HEK293 (cell line): ENCODE measurements around the gene KCNAB2.

Experiments
- BCL11B ChIP-seq: fragments of 450-650 bp; formaldehyde crosslinking; IDR thresholded peaks from 2 replicates; pipeline ENCODE4 v1.5.1; 2016; ENCODE audit warnings: low read depth, missing biosample characterization, missing genetic modification characterization
- BCL6B ChIP-seq: fragments of 450-650 bp; formaldehyde crosslinking; IDR thresholded peaks from 2 replicates; pipeline ENCODE4 v1.5.1; 2017; ENCODE audit warnings: missing biosample characterization, missing genetic modification characterization
- GFI1B ChIP-seq: fragments of 450-650 bp; formaldehyde crosslinking; IDR thresholded peaks from 2 replicates; pipeline ENCODE4 v1.5.1; 2016; ENCODE audit warnings: missing biosample characterization, missing genetic modification characterization
- KLF16 ChIP-seq: fragments of 450-650 bp; formaldehyde crosslinking; IDR thresholded peaks from 2 replicates; pipeline ENCODE4 v1.5.1; 2017; ENCODE audit warnings: missing biosample characterization, missing genetic modification characterization
- SALL2 ChIP-seq: fragments of 450-650 bp; formaldehyde crosslinking; IDR thresholded peaks from 2 replicates; pipeline ENCODE4 v1.5.0; 2017; ENCODE audit warnings: missing biosample characterization, mild to moderate bottlenecking, missing genetic modification characterization, borderline replicate concordance
- ZBTB7A ChIP-seq: fragments of 450-650 bp; formaldehyde crosslinking; IDR thresholded peaks from 2 replicates; pipeline ENCODE4 v1.5.1; 2016; ENCODE audit warnings: low read depth, missing biosample characterization, missing genetic modification characterization
- ZFP3 ChIP-seq: fragments of 450-650 bp; formaldehyde crosslinking; IDR thresholded peaks from 2 replicates; pipeline ENCODE4 v1.5.1; 2016; ENCODE audit warnings: low read depth, missing biosample characterization, missing genetic modification characterization
- ZNF112 ChIP-seq: fragments of 450-650 bp; formaldehyde crosslinking; IDR thresholded peaks from 2 replicates; pipeline ENCODE4 v1.5.0; 2017; ENCODE audit warnings: missing biosample characterization, missing genetic modification characterization
- ZNF133 ChIP-seq: fragments of 450-650 bp; formaldehyde crosslinking; IDR thresholded peaks from 2 replicates; pipeline ENCODE4 v1.5.1; 2016; ENCODE audit warnings: missing biosample characterization, missing genetic modification characterization
- ZNF175 ChIP-seq: fragments of 450-650 bp; formaldehyde crosslinking; IDR thresholded peaks from 2 replicates; pipeline ENCODE4 v1.5.1; 2016; ENCODE audit warnings: missing biosample characterization, missing genetic modification characterization
- ZNF19 ChIP-seq: fragments of 450-650 bp; formaldehyde crosslinking; IDR thresholded peaks from 2 replicates; pipeline ENCODE4; 2016; ENCODE audit warnings: missing biosample characterization, missing genetic modification characterization, low read depth
- ZNF2 ChIP-seq: fragments of 450-650 bp; formaldehyde crosslinking; IDR thresholded peaks from 2 replicates; pipeline ENCODE4 v1.5.1; 2016; ENCODE audit warnings: missing biosample characterization, missing genetic modification characterization
- ZNF366 ChIP-seq: fragments of 450-650 bp; formaldehyde crosslinking; conservative IDR thresholded peaks from 2 replicates; pipeline ENCODE4 v1.5.1; 2016; ENCODE audit warnings: missing biosample characterization, missing genetic modification characterization
- ZNF521 ChIP-seq: fragments of 450-650 bp; formaldehyde crosslinking; IDR thresholded peaks from 2 replicates; pipeline ENCODE4 v1.5.1; 2017; ENCODE audit warnings: missing biosample characterization, mild to moderate bottlenecking, missing genetic modification characterization
- ZNF530 ChIP-seq: fragments of 450-650 bp; formaldehyde crosslinking; IDR thresholded peaks from 2 replicates; pipeline ENCODE4 v1.5.1; 2016; ENCODE audit warnings: low read depth, missing biosample characterization, missing genetic modification characterization
- ZNF548 ChIP-seq: fragments of 450-650 bp; formaldehyde crosslinking; IDR thresholded peaks from 2 replicates; pipeline ENCODE4 v1.5.1; 2016; ENCODE audit warnings: missing biosample characterization, missing genetic modification characterization
- ZNF549 ChIP-seq: fragments of 450-650 bp; IDR thresholded peaks from 2 replicates; pipeline ENCODE4 v1.5.1; 2018; ENCODE audit warnings: missing biosample characterization, missing genetic modification characterization, mild to moderate bottlenecking, inconsistent platforms, moderate library complexity
- ZNF621 ChIP-seq: fragments of 450-650 bp; formaldehyde crosslinking; IDR thresholded peaks from 2 replicates; pipeline ENCODE4 v1.5.1; 2017; ENCODE audit warnings: missing biosample characterization, missing genetic modification characterization
- ZNF624 ChIP-seq: fragments of 450-650 bp; formaldehyde crosslinking; IDR thresholded peaks from 2 replicates; pipeline ENCODE4 v1.5.1; 2017; ENCODE audit warnings: missing biosample characterization, missing genetic modification characterization
- ZNF660 ChIP-seq: fragments of 450-650 bp; IDR thresholded peaks from 2 replicates; pipeline ENCODE4 v1.5.1; 2018; ENCODE audit warnings: missing biosample characterization, mild to moderate bottlenecking, missing genetic modification characterization
- ZNF768 ChIP-seq: fragments of 450-650 bp; formaldehyde crosslinking; IDR thresholded peaks from 2 replicates; pipeline ENCODE4 v1.5.1; 2018; ENCODE audit warnings: missing biosample characterization, mild to moderate bottlenecking, missing genetic modification characterization
- TF ChIP-seq, protein P1 (sequence below): fragments of 450-650 bp; formaldehyde crosslinking; IDR thresholded peaks from 2 replicates; pipeline ENCODE4 v1.5.1; 2016; ENCODE audit warnings: missing biosample characterization, missing genetic modification characterization, borderline replicate concordance
- TF ChIP-seq, protein P2 (sequence below): fragments of 450-650 bp; formaldehyde crosslinking; IDR thresholded peaks from 2 replicates; pipeline ENCODE4 v1.5.1; 2016; ENCODE audit warnings: missing biosample characterization, missing genetic modification characterization, borderline replicate concordance
- TF ChIP-seq, protein P3 (sequence below): fragments of 450-650 bp; formaldehyde crosslinking; IDR thresholded peaks from 2 replicates; pipeline ENCODE4 v1.5.1; 2016; ENCODE audit warnings: missing biosample characterization, missing genetic modification characterization
- TF ChIP-seq, protein P4 (sequence below): fragments of 450-650 bp; formaldehyde crosslinking; IDR thresholded peaks from 2 replicates; pipeline ENCODE4 v1.5.1; 2016; ENCODE audit warnings: missing biosample characterization, missing genetic modification characterization

KCNAB2 gene

DNA sequence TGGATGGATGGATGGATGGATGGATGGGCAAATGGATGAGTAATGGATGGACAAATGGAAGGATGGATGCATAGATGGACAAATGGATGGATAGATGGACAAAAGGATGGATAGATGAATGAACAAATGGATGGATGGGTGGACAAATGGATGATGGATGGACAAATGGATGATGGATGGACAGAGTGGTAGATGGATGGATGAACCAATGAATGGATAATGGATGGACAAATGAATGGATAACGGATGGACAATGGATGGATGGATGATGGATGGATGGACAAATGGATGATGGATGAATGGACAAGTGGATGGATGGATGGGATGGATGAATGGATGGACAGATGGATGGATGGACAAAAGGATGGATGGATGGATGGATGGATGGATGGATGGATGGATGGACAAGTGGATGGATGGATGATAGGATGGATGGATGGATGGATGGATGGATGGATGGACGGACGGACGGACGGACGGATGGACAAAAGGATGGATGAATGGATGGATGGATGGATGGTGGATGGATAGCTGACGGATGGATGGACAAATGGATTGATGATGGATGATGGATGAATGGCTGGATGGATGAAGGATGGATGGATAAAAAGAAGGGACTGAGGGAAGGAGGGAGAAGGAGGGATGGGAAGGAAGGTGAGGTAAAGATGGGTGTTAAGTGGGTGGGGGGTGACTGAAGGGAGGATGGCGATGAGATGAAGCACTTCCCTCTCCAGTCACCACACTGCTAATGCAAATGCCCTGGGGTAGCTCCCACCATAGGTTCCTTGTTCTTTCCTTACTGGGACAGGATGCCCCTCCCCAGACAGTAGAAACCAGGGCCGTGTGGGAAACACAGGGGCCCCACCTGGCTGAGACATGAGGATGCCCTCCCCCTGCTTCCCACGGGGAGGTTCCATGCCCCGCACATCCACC lies 104.6 kb downstream of the KCNAB2 start (continued):
- 0 out of 2 replicates have a peak, but pooled peaks have one; percentile 25 for TF ChIP-seq BCL6B
- 0 out of 2 replicates have a peak, but pooled peaks have one; percentile 12 for TF ChIP-seq KLF16
- TF ChIP-seq SALL2 (tag by site-specific recombination), result peak; percentile 8; the same call in 1 of the 2 replicates
- TF ChIP-seq ZNF521 (tag by site-specific recombination), result 0 out of 2 replicates have a peak, but pooled peaks have one; percentile 62
- TF ChIP-seq, protein P1, sequence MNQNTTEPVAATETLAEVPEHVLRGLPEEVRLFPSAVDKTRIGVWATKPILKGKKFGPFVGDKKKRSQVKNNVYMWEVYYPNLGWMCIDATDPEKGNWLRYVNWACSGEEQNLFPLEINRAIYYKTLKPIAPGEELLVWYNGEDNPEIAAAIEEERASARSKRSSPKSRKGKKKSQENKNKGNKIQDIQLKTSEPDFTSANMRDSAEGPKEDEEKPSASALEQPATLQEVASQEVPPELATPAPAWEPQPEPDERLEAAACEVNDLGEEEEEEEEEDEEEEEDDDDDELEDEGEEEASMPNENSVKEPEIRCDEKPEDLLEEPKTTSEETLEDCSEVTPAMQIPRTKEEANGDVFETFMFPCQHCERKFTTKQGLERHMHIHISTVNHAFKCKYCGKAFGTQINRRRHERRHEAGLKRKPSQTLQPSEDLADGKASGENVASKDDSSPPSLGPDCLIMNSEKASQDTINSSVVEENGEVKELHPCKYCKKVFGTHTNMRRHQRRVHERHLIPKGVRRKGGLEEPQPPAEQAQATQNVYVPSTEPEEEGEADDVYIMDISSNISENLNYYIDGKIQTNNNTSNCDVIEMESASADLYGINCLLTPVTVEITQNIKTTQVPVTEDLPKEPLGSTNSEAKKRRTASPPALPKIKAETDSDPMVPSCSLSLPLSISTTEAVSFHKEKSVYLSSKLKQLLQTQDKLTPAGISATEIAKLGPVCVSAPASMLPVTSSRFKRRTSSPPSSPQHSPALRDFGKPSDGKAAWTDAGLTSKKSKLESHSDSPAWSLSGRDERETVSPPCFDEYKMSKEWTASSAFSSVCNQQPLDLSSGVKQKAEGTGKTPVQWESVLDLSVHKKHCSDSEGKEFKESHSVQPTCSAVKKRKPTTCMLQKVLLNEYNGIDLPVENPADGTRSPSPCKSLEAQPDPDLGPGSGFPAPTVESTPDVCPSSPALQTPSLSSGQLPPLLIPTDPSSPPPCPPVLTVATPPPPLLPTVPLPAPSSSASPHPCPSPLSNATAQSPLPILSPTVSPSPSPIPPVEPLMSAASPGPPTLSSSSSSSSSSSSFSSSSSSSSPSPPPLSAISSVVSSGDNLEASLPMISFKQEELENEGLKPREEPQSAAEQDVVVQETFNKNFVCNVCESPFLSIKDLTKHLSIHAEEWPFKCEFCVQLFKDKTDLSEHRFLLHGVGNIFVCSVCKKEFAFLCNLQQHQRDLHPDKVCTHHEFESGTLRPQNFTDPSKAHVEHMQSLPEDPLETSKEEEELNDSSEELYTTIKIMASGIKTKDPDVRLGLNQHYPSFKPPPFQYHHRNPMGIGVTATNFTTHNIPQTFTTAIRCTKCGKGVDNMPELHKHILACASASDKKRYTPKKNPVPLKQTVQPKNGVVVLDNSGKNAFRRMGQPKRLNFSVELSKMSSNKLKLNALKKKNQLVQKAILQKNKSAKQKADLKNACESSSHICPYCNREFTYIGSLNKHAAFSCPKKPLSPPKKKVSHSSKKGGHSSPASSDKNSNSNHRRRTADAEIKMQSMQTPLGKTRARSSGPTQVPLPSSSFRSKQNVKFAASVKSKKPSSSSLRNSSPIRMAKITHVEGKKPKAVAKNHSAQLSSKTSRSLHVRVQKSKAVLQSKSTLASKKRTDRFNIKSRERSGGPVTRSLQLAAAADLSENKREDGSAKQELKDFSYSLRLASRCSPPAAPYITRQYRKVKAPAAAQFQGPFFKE (tag by site-specific recombination), result peak; percentile 69; the same call in 1 of the 2 replicates
- TF ChIP-seq ZNF112 (tag by site-specific recombination), result peak; percentile 34; the same call in 1 of the 2 replicates
- no peak for TF ChIP-seq ZNF133 (tag by site-specific recombination)
- peak; percentile 12; the same call in 1 of the 2 replicates for TF ChIP-seq ZBTB7A (tag by site-specific recombination)
- no peak for TF ChIP-seq ZNF175 (tag by site-specific recombination)
- no peak for TF ChIP-seq ZNF2 (tag by site-specific recombination)
- TF ChIP-seq, protein P2, sequence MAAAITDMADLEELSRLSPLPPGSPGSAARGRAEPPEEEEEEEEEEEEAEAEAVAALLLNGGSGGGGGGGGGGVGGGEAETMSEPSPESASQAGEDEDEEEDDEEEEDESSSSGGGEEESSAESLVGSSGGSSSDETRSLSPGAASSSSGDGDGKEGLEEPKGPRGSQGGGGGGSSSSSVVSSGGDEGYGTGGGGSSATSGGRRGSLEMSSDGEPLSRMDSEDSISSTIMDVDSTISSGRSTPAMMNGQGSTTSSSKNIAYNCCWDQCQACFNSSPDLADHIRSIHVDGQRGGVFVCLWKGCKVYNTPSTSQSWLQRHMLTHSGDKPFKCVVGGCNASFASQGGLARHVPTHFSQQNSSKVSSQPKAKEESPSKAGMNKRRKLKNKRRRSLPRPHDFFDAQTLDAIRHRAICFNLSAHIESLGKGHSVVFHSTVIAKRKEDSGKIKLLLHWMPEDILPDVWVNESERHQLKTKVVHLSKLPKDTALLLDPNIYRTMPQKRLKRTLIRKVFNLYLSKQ (tag by site-specific recombination), result no peak
- TF ChIP-seq ZFP3, result no peak
- TF ChIP-seq GFI1B, result no peak
- 0 out of 2 replicates have a peak, but pooled peaks have one; percentile 13 for TF ChIP-seq ZNF621 (tag by site-specific recombination)
- TF ChIP-seq ZNF549 (tag by site-specific recombination), result no peak
- TF ChIP-seq, protein P3, sequence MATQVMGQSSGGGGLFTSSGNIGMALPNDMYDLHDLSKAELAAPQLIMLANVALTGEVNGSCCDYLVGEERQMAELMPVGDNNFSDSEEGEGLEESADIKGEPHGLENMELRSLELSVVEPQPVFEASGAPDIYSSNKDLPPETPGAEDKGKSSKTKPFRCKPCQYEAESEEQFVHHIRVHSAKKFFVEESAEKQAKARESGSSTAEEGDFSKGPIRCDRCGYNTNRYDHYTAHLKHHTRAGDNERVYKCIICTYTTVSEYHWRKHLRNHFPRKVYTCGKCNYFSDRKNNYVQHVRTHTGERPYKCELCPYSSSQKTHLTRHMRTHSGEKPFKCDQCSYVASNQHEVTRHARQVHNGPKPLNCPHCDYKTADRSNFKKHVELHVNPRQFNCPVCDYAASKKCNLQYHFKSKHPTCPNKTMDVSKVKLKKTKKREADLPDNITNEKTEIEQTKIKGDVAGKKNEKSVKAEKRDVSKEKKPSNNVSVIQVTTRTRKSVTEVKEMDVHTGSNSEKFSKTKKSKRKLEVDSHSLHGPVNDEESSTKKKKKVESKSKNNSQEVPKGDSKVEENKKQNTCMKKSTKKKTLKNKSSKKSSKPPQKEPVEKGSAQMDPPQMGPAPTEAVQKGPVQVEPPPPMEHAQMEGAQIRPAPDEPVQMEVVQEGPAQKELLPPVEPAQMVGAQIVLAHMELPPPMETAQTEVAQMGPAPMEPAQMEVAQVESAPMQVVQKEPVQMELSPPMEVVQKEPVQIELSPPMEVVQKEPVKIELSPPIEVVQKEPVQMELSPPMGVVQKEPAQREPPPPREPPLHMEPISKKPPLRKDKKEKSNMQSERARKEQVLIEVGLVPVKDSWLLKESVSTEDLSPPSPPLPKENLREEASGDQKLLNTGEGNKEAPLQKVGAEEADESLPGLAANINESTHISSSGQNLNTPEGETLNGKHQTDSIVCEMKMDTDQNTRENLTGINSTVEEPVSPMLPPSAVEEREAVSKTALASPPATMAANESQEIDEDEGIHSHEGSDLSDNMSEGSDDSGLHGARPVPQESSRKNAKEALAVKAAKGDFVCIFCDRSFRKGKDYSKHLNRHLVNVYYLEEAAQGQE (tag by site-specific recombination), result no peak
- no peak for TF ChIP-seq ZNF660 (tag by site-specific recombination)
- TF ChIP-seq ZNF19 (tag by site-specific recombination), result no peak
- no peak for TF ChIP-seq ZNF548
- TF ChIP-seq, protein P4, sequence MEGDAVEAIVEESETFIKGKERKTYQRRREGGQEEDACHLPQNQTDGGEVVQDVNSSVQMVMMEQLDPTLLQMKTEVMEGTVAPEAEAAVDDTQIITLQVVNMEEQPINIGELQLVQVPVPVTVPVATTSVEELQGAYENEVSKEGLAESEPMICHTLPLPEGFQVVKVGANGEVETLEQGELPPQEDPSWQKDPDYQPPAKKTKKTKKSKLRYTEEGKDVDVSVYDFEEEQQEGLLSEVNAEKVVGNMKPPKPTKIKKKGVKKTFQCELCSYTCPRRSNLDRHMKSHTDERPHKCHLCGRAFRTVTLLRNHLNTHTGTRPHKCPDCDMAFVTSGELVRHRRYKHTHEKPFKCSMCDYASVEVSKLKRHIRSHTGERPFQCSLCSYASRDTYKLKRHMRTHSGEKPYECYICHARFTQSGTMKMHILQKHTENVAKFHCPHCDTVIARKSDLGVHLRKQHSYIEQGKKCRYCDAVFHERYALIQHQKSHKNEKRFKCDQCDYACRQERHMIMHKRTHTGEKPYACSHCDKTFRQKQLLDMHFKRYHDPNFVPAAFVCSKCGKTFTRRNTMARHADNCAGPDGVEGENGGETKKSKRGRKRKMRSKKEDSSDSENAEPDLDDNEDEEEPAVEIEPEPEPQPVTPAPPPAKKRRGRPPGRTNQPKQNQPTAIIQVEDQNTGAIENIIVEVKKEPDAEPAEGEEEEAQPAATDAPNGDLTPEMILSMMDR (tag by site-specific recombination), result no peak
- TF ChIP-seq ZNF768, result no peak
- no peak for TF ChIP-seq ZNF530 (tag by site-specific recombination)
- TF ChIP-seq BCL11B (tag by site-specific recombination), result peak; percentile 43; the same call in 1 of the 2 replicates
- peak; percentile 100 for TF ChIP-seq ZNF366
- no peak for TF ChIP-seq ZNF624 (tag by site-specific recombination)
